Stimulated activated CD4-positive, alpha-beta T cell treated with anti-CD3 and anti-CD28 coated beads, Interleukin-2, amount 100 ng/mL, for 24 hours (primary cell): ENCODE measurements around the gene MOSPD3.

Experiments
- DNase-seq, 2 donors: peaks; one replicate each; pipeline ENCODE4 v3.0.0-alpha.2; 2020

MOSPD3 gene

DNA sequence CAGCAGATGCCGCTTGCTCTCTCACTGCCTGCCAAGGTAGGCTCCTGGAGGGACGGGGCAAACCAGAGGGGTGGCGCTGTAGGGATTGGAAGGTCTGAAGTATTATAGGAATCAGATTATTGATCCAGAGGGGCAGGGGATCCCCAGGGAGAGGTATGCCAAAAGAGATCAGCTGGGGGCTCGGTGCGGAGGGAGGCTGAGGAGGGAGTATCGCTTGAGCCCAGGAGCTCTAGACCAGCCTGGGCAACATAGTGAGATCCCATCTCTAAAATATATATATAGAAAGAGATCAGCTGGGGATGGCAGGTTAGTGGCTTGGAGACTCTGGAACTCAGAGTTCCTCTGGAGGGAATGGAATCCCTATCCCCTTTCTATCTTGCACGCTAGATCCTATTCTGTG lies 17.2 kb upstream of the MOSPD3 start:
- DNase-seq = no peak

DNA sequence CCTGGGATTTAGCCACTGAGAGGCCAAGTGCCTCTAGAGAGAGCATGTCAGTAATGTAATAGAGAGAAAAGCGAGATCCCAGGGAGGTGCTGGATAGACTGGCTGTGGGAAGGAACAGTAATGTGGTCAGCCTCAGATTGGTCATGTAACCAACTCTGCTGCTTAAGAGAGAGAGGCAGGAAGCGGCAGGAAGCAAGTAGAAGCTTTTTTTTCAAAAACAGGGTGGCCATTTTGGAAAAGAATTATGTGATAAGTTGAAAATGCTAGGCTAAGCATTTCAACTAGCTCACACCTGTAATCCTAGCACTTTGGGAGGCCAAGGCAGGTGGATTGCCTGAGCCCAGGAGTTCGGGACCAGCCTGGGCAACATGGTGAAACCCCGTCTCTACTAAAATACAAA lies 13.9 kb upstream of the MOSPD3 start:
- DNase-seq = no peak

DNA sequence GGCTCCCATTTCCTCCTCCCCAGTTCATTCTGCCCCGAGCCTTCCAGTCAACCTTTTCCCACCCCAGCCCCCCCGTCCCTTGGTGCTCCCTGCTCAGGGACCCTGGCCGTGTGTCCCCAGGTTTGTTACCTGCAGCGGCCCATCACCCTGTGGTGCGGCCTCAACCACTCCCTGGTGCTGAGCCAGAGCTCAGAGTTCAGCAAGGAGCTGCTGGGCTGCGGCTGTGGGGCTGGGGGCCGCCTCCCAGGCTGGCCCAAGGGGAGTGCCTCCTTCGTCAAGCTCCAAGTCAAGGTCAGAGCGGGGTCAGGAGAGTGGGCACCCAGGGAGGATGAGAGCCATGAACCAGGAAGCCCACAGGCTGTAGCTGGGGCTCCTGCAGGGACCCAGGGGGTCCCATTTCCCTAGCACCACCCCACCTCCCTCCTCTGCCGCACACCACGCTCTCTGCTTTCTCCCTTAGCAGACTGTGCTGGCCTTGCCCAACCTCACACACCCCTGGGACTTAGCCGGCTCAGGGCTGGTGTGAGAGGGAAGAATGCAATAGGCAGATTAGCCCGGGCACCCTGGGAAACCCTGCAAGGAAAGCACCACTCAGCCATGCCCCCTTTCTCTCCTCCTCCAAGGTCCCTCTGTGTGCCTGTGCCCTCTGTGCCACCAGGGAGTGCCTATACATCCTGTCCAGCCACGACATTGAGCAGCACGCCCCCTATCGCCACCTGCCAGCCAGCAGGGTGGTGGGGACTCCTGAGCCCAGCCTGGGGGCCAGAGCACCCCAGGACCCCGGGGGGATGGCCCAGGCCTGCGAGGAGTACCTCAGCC lies 12.2 kb upstream of the MOSPD3 start:
- DNase-seq = no peak

DNA sequence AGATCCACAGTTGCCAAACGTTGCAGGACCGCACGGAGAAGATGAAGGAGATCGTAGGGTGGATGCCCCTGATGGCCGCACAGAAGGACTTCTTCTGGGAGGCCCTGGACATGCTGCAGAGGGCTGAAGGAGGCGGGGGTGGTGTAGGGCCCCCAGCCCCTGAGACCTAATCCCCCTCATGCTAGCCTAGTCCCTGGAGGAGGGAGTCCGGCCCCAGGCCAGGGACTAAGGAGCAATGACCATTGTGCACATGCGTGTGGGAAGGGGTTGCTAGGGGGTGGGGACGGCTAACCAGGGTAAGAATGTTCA lies 11.7 kb upstream of the MOSPD3 start:
- DNase-seq = no peak

DNA sequence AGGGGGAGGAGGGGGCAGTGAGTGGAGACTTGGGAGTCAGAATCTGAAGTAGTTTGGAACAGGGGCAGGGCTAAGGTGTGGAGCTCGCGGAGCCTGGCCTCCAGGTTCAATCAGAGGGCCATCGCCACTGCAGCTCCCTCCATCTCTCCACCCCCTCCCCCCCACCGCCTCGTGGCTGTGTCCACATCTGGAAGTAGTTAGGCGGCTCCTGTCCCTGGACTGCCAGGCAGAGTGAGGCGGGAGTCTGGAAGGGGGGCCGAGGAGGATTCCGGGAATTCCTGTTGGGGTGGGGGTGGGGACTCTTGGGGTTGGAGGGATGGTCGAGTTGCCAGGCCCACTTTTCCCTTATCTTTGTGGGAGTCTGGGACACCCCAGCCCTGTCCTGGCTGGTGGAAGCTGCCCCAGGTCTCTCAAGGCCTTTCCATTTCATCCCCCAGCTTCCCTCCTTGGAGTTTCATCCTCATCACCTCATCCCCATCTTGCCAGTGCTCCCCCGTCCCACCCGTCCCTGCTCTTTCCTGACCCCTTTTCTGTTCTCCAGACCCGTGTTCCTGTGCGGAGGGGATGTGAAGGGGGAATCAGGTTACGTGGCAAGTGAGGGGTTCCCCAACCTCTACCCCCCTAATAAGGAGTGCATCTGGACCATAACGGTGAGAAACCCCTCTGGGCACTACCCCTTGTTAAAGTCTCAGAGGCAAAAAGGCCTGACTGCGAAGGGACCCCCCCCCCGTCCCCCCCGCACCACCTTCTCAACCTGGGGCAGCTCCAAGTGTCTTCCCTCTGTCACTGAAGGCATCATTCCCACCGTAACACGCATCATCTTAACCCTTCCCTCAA lies 9.2 kb upstream of the MOSPD3 start:
- DNase-seq = no peak

DNA sequence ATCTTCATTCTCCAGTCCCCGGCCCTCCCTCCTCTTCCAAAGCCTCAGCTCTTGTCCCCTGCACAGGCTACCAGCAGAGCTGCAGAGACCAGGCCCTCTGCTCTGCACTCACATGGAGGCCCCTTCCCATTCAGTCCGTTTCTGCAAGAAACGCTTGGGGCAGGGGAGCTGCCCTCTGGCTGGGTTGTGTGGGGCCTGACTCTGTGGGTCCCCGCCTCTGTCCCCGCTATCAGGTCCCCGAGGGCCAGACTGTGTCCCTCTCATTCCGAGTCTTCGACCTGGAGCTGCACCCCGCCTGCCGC lies 8.7 kb upstream of the MOSPD3 start:
- DNase-seq = no peak

DNA sequence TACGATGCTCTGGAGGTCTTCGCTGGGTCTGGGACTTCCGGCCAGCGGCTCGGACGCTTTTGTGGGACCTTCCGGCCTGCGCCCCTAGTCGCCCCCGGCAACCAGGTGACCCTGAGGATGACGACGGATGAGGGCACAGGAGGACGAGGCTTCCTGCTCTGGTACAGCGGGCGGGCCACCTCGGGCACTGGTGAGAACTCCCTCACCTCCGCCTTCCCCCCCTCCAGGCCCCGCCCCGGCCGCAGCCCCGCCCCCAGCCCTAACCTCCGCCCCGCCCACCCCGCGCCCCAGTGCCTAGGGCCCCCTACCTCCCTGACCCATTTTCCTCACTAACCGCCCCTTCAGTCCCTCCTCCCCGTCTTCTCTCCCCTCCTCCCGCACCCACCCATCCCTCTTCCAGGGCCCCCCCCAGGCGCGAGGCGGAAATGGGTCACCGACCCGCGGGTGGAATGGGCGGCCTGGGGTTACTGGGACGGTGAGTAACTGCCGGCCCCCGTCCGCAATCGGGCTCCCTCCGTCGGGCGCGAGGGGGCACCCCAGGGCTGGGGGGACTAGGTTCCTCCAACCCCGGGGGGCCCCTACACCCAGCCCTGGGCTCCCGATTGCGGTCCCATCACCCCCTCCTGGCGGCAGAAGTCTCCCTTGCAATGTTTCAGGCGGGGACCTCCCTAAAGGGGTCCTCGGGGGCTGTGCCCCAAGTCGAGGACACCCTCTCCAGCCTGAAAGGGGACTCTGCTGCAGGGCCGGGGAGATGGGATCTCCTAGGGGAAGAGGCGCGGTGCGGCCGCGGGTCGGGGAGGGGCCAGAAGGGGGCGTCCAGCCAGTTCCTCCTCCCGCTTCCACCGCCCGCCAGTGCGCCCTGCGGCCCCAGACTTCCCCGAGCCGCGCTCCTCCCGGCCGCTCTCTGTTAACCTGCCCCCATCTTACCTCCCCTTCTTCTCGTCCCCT lies 8.0 kb upstream of the MOSPD3 start:
- DNase-seq = peak; percentile 73 to 77

DNA sequence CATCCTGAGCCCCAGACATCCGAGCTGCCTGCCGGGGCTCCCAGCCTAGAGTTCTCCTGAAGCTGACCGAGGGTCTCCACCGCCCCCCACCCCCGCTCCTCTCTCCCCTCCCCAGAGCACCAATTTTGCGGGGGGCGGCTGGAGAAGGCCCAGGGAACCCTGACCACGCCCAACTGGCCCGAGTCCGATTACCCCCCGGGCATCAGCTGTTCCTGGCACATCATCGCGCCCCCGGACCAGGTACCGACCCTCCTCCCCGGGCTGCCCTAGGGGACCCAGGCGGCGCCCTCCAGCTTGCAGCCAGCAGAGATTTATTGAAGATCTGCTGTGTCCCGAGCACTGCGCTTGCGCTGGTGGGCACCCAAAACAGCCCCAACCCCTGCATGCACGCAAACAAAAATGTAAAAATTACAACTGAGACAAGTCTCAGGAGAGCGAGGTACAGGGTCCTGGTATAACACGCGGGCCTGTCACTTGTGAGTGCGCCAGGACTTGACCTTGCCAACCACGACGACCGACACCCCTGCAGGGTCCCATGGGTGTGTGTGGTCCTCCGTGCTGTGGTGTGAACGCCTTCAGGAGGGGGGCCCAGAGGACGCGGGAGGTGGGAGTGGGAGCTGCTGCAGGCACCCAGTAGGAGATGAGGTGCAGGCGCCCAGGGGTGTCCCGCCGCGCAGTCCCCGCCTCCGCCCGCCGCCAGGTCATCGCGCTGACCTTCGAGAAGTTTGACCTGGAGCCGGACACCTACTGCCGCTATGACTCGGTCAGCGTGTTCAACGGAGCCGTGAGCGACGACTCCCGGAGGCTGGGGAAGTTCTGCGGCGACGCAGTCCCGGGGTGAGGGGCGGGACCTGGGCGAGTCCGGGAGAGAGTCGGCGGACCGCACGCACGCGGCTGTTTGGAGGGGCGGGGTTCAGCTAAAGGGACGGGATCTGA lies 7.1 kb upstream of the MOSPD3 start:
- DNase-seq = peak; percentile 58 to 68

DNA sequence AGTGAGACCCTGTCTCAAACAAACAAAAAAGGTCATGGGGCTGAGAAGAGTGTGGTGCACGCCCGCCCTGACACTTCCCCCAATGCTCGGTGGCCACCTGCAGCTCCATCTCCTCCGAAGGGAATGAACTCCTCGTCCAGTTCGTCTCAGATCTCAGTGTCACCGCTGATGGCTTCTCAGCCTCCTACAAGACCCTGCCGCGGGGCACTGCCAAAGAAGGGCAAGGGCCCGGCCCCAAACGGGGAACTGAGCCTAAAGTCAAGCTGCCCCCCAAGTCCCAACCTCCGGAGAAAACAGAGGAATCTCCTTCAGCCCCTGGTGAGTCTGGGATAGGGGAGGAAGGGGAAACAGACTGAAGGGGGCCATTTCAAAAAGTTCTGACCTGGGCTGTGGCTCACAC lies 6.0 kb upstream of the MOSPD3 start:
- no peak for DNase-seq

DNA sequence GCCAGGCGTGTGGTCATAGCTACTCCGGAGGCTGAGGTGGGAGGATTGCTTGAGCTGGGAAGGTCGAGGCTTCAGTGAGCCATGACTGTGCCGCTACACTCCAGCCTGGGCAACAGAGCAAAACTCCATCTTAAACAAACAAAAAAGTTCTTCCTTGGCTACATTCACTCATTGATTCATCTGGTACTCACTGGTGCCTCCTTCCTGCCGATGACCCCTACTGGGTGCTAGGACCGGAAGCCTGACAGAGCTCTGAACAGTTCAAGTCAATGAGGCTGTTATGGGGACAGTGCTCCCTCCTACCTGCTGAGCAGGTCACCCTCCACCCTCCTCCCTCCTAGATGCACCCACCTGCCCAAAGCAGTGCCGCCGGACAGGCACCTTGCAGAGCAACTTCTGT lies 5.2 kb upstream of the MOSPD3 start:
- DNase-seq = no peak

DNA sequence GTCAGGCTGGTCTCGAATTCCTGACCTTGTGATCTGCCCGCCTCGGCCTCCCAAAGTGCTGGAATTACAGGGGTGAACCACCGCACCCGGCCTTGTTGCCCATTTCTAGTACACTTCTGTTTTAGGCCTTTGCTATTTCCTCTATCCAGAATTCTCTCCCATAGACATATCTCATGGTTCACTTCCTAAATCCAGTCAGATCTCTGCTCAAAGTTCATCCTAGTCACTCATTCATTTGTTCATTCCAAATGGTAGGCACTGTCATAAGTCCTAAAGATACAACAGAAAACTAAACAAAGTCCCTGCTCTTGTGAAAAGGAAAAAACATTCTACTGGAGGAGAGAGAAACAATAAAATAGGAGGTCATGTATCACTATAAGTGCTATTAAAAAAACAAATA lies 2.4 kb upstream of the MOSPD3 start:
- no peak for DNase-seq

DNA sequence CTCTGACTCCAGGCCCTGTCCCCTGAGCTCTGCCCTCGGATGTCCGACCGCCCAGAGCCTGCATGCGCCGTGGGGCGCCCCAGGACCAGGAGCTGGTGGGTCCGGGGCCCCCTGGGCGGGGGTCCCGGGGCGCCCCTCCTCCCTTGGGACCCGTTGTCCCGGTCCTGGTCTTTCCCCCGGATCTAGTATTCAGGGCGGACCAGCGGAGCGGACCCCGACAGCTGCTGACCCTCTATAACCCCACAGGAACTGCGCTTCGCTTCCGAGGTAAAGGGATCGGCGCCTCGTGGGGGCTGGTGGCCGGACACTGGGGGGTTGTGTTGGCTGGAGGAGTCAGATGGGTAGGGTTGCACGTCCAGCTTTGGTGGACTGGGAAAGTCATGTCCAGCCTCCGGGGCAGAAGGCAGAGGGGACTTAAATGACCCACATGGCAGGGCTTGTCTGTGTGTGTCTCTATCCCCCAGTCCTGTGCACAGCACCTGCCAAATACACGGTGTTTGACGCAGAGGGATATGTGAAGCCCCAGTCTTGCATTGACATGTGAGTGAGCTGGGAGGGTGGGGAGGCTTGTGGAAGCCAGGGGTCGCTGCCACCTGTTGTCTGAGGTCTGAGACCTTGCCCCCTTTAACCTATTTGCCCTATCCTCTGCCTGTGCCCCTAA lies 520 bp downstream of the MOSPD3 start:
- DNase-seq = no peak

DNA sequence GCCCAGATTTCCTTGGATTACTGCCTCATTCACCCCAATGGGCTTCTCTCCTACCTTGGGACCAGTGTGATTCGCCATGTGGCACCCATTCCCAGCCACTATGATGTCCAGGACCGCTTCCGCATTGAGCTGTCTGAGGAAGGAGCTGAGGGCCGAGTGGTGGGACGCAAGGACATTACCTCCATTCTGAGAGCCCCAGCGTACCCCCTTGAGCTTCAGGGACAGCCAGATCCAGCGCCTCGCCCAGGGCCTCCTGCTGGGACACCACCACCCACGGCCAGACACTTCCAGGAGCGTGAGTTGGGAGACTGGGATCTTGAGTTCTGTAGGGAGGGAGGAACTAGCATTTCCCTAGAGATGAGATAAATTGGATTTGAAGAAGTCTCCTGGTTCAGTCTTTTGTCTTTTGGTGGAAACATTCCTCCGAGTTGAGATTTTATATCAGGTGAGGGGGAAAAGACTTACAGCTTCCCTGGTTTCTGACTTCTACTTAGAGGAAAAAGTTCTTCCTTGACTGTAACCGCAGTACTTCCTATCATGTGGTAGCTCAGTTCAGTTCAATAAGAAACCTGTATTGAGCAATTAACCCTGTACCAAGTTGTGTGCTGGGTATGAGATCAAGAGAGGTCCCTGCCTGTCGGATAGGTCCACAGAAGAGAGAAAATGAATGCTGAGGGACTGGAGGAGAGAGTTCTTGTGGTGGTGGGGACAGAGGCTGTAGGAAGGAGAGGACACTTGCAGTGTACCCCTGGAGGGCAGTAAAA lies 1.3 kb downstream of the MOSPD3 start:
- no peak for DNase-seq

DNA sequence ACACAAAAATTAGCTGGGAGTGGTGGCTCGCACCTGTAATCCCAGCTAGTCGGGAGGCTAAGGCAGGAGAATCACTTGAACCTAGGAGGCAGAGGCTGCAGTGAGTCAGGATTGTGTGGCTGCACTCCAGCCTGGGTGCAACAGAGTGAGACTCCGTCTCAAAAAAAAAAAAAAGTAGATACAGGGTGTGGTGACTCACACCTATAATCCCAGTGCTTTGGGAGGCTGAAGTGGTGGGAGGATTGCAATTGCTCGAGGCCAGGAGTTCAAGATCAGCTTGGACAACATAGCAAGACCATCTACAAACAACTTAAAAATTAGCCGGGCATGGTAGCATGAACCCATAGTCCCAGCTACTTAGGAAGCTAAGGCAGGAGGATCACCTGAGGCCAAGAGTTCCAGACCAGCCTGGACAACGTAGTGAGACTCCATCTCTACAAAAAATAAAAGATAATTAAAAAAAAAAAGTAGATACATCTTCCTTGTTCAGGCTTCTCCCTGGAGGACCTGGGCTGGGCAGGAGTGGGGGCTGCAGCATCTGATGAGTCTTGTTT lies 2.0 kb downstream of the MOSPD3 start:
- no peak for DNase-seq

DNA sequence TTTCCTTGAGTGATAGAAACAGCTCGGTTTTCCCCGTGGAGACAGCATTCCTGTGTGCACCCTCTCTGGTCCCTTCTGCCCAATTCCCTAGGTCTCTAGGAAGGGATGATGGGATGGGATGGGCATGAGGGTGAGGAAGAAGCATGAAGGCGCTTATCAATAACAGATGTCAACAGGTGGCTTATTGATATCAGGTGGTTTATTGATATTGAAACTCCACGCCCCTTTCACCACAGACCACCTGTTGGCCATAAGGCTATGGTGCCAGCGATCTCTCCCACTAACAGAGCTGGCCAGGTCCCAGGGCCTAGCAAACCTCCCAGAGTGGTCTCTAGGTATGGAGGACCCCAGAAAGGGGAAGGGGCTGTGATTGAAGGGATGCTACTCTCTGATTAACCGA lies 7.9 kb downstream of the MOSPD3 start:
- DNase-seq = no peak

DNA sequence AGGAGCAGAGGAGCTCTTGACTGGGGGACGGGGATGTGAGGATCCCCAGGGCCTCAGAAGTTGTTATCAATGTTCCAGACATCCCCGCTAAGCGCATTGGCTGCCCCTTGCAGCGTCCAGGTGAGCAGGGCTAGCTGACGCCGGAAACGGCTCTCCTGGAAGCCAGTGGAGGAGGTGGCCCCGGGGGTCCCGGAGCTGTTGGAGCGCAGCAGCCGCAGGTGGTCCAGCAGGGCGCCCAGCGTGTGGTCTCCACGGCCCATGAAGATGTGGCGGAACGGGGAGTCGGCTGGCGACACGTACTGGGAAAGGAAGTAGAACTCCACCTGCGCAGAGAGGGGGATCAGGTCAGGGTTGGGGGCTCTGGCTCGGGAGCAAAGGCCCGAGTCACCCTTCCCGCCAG lies 8.5 kb downstream of the MOSPD3 start:
- no peak for DNase-seq

DNA sequence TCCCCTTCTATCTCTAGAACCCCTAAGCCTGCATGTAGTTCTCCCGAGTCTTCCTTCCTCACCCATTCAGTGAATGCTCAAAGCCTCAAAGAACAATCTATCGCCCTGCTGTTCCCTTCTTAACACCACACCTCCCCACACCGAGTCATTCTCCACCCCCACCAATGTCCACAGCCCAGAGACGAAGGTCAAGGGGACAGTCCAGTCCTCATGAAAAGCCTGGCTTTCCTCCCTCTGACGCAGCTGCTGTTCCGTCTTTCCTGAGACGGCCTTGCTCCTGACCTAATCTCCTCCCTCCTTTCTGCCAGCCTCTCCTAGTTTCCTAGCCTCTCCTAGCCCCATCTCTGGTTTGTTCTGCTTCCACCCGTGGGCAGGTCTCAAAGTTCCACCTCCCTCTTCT lies 9.2 kb downstream of the MOSPD3 start:
- DNase-seq = no peak

DNA sequence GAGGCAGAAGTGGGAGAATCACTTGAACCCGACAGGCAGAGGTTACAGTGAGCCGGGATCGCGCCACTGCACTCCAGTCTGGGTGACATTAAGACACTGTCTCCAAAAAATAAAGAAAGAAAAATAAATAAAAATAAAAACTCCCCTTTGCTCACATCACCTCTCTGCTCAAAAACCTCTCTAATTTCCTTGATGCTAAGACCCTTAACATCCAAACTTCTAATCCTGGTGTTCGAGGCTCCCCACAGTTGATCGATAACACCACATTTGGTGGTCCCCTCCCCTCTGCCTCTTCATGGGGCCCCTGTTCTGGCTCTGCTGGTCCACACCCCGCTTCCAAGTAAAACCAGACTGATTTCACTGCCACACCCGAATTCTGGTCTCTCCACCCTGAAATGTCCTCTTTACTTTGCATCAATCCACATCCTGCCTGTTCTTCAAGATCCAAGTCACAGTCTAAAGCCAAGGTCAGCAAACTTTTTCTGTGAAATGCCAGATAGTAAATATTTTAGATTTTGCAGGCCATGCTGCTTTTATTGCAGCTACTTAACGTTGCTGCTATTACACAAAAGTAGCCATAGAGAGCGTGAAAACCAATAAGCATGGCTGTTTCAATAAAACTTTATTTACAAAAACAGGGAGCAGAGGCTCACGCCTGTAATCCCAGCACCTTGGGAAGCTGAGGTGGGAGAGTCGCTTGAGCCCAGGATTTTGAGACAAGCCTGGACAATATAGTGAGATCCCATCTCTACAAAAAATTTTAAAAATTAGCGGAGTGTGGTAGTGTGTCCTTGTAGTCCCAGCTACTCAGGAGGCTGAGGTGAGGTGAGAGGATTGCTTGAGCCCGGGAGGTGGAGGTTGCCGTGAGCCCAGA lies 11.8 kb downstream of the MOSPD3 start:
- DNase-seq = no peak

DNA sequence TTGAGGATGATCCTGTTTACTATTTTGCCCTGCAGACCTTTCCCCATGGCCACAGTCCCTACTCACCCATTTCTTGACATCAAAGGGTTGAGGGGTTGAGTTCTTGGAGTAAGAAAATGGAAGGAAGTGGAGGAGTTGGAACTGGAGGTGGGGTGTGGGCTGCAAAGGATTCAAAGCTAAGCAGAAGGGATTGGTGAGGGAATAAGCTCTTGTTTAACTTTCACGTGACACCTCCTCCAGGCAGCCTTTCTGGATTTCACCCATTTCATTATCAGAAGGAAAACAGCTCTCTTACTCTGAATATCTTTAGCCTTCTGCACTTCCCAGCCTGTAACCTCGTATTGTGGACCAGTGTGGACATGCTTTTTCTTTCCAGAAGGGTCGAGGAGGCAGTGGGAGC lies 13.7 kb downstream of the MOSPD3 start:
- DNase-seq = no peak
